ENCODE results near the gene HK1.

HK1 gene

GRCh38 chr10:69383558-69383957 lies 105.3 kb downstream of the HK1 start:
- H3K4me3 ChIP-seq (ENCODE audit: low read length): no peak overlapping the region
- DNase-seq (ENCODE audit: low read depth): no peak
- no peak for TF ChIP-seq CTCF (conservative IDR thresholded peaks at IDR 0.05; ENCODE audit: low read depth, low read length)

GRCh38 chr10:69384320-69384719 lies 106.0 kb downstream of the HK1 start:
- no peak for TF ChIP-seq CTCF (conservative IDR thresholded peaks at IDR 0.05; ENCODE audit: low read depth, low read length)
- no peak for DNase-seq (ENCODE audit: low read depth)
- no peak overlapping the region for H3K4me3 ChIP-seq (ENCODE audit: low read length)

- TF ChIP-seq CTCF (conservative IDR thresholded peaks at IDR 0.05; ENCODE audit: low read depth, low read length): no peak
- H3K4me3 ChIP-seq (ENCODE audit: low read length): no peak overlapping the region
- no peak for DNase-seq (ENCODE audit: low read depth)
Measured at GRCh38 chr10:69385454-69386350, 107.4 kb downstream of the HK1 start.

GRCh38 chr10:69387500-69387899 lies 109.2 kb downstream of the HK1 start:
- TF ChIP-seq CTCF (conservative IDR thresholded peaks at IDR 0.05; ENCODE audit: low read depth, low read length): no peak
- DNase-seq (ENCODE audit: low read depth): no peak
- H3K4me3 ChIP-seq (ENCODE audit: low read length): no peak overlapping the region

- no peak overlapping the region for H3K4me3 ChIP-seq (ENCODE audit: low read length)
- no peak for DNase-seq (ENCODE audit: low read depth)
- no peak for TF ChIP-seq CTCF (conservative IDR thresholded peaks at IDR 0.05; ENCODE audit: low read depth, low read length)
Measured at GRCh38 chr10:69388488-69388887, 110.2 kb downstream of the HK1 start.

- H3K4me3 ChIP-seq (ENCODE audit: low read length): no peak overlapping the region
Measured at GRCh38 chr10:69389827-69390490, 111.7 kb downstream of the HK1 start.

More at GRCh38 chr10:69389827-69390490, 111.7 kb downstream of the HK1 start:
- no peak for TF ChIP-seq CTCF (conservative IDR thresholded peaks at IDR 0.05; ENCODE audit: low read depth, low read length)
- DNase-seq (ENCODE audit: low read depth): peak; percentile 15
